ENCODE results near the gene KLF15. TPM values are rescaled to one million over a fixed set of nuclear protein-coding genes. Genes with fewer than 3 reads are reported as not detected.

KLF15 gene
- total RNA-seq: under 1 TPM; 0.18 to 0.28 (median 0.22) TPM

DNA sequence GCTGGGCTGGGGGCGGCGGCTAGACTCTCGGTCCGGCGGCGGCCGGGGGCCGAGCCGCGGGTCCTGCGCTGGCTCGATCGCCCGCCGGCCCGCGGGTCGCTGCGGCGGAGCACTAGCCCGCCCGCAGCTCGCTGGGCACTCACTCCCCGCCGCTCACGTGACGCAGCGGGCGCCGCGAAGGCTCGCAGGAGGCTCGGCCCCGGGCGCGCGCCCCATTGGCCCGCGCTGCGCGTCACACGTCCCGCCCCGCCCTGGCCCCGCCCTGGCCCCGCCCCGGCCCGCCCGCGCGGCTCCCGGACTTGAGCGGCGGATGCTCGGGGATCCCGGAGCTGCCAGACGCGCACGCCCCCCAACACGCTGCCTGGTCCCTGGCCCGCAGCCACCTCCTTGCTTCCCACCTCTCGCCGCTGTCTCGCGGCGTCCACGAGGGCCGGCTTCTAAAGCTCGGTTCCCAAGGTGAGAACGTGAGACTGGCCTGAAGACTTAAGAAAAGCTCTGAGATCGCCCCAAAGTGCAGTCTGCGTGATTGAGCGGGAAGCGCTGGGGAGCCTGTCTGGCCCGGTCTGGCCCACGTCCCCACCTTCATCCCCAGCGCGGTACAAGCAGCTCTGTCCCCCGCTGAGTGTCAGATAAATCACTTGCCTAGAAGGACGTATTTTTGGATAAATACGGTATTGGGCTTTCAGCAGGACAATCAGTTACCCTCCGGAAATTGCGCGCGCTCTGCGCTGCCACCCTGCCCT lies at the start of gene KLF15:
TSS of gene KLF15 (minus strand) at position 114 of the 743 bp plus-strand sequence. CDS start 4,486 bp downstream, outside the sequence.
- Mint-ChIP-seq H3K36me3 (ENCODE audit: insufficient read depth) (no peaks in the 10 kb centered on the region), H3K27me3 (ENCODE audit: low read depth) (peaks cover 55% of the 10 kb centered on the region), H3K4me3 (peak within 1 kb of the TSS; percentile 80), H3K4me1 (ENCODE audit: low read depth) (peaks cover 9% of the 10 kb centered on the region), H3K9me3 (no peaks in the 10 kb centered on the region)
- ATAC-seq (peak; percentile 94 to 96), DNase-seq (peak; percentile 62)

- H3K4me3 Mint-ChIP-seq: no peak overlapping the region
- no peaks in the 10 kb centered on the region for H3K4me1 Mint-ChIP-seq (ENCODE audit: low read depth)
- ATAC-seq (no peak), DNase-seq (no peak)
- H3K36me3 Mint-ChIP-seq (ENCODE audit: insufficient read depth): no peaks in the 10 kb centered on the region
- H3K9me3 Mint-ChIP-seq: peaks cover 4% of the 10 kb centered on the region
- peaks cover 26% of the 10 kb centered on the region for H3K27me3 Mint-ChIP-seq (ENCODE audit: low read depth)
These were observed 49.4 kb upstream of the KLF15 start for GRCh38 chr3:126406389-126407296.

DNA sequence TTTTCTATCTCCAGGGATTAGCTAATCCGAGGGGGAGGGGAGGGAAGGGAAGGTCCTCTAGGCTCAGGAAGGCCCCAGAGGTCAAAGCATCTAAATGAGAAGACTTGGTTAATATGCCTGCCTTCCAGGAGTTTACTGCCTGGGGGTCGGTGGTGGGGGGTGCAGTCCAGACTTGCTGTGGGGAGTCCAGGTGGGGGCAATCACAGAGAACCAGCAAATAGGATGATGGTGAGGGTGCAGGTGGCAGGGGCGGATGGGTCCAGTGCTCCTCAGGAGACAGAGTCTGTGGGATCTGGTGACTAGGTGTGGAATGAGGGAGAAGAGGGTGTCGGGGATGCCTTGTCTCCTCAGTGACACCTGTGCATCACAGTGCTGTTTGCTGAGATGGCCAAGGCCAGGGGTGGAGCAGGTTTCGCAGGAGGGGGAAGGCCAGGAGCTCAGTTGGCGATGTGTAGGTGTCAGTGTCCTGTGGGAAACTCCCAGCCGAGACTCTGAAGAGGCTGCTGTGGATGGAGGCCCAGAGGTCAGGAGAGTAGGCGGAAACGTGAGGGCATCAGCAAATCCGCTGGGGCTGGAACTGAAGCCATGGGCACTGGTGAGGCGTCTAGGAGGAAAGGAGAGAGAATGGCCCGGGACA lies 45.6 kb upstream of the KLF15 start:
- Mint-ChIP-seq H3K9me3 (no peaks in the 10 kb centered on the region), H3K4me1 (ENCODE audit: low read depth) (no peaks in the 10 kb centered on the region), H3K36me3 (ENCODE audit: insufficient read depth) (no peaks in the 10 kb centered on the region), H3K27me3 (ENCODE audit: low read depth) (peaks cover 18% of the 10 kb centered on the region), H3K4me3 (no peak overlapping the region)
- DNase-seq (no peak), ATAC-seq (no peak)

DNA sequence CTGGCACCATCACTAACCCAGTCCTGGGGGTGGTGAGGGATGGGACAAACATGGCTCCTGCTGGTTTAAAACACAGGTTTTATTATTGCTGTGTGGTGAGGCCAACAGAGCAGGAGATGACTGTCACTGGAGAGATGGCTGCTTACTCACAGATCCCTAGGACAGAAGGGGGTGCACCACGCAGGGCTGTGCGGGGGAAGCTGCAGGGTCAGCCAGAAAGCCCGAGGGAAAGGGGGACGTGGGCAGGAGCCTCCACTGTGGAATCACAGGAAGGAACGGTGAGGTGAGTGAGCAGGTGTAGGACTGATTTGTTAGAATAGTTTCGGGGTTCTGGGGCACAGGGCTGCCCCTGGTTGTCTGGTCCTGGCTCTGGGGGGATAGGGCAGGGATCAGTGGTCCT lies 45.0 kb upstream of the KLF15 start:
- ATAC-seq (no peak), DNase-seq (no peak)
- no peaks in the 10 kb centered on the region for H3K9me3 Mint-ChIP-seq

DNA sequence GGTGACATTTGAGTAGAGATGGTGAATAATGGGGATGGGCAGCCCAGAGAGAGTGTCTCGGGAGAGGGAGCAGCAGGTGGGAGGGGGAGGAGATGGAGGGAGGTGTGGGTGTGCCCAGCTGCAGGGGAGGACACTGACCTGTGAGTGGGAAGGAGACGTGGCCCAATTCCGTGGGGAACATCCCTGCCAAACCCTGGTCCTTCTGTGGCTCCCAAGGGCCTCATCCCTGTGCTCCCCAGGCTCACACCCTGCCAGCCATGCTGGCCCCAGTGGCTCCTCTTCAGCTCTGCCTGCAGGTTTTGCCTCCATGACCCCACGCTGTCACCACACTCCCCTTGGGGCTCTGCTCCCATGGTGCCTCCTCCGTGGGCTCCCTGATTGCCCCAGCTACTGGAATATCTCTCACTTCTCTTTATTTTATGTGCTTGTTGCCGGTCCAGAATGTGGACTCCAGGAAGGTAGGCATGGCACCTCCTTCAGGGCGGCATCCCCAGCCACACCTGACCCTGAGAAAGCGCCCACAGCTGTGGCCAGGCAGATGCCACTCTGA lies 44.5 kb upstream of the KLF15 start:
- Mint-ChIP-seq H3K27me3 (ENCODE audit: low read depth) (peaks cover 18% of the 10 kb centered on the region), H3K4me1 (ENCODE audit: low read depth) (no peaks in the 10 kb centered on the region), H3K36me3 (ENCODE audit: insufficient read depth) (no peaks in the 10 kb centered on the region), H3K9me3 (no peaks in the 10 kb centered on the region), H3K4me3 (no peak overlapping the region)
- ATAC-seq (no peak), DNase-seq (no peak)

More for the DNA sequence above, 45.0 kb upstream of the KLF15 start:
- H3K4me1 Mint-ChIP-seq (ENCODE audit: low read depth): no peaks in the 10 kb centered on the region
- H3K27me3 Mint-ChIP-seq (ENCODE audit: low read depth): peaks cover 18% of the 10 kb centered on the region
- H3K36me3 Mint-ChIP-seq (ENCODE audit: insufficient read depth): no peaks in the 10 kb centered on the region
- H3K4me3 Mint-ChIP-seq: no peak overlapping the region

DNA sequence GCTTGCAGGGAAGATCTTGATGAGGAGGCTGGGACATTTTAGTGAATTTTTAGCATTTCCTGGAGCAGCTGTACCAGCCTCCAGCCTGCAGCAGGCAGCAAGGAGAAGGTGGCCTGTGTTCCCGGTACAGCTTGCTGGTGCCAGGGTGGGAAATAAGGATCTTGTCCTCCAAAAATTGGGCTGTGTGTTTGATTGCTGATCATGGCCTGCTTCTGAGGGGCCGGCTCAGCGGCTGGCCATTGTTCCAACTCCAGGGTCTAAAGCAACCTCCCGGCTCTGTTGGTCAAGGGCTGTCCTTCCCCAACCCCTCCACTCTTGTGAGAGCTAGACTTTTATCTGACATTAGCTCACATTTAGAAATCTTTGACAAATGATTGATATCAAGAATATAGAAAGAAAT lies 42.5 kb upstream of the KLF15 start:
- DNase-seq: no peak
- peaks cover 20% of the 10 kb centered on the region for H3K27me3 Mint-ChIP-seq (ENCODE audit: low read depth)
- no peak overlapping the region for H3K4me3 Mint-ChIP-seq
- no peaks in the 10 kb centered on the region for H3K4me1 Mint-ChIP-seq (ENCODE audit: low read depth)
- no peaks in the 10 kb centered on the region for H3K9me3 Mint-ChIP-seq
- ATAC-seq: no peak
- H3K36me3 Mint-ChIP-seq (ENCODE audit: insufficient read depth): no peaks in the 10 kb centered on the region

- no peak for ATAC-seq
- Mint-ChIP-seq H3K9me3 (no peaks in the 10 kb centered on the region), H3K4me3 (no peak overlapping the region), H3K4me1 (ENCODE audit: low read depth) (no peaks in the 10 kb centered on the region), H3K27me3 (ENCODE audit: low read depth) (peaks cover 20% of the 10 kb centered on the region), H3K36me3 (ENCODE audit: insufficient read depth) (no peaks in the 10 kb centered on the region)
- DNase-seq: no peak
These were observed 42.1 kb upstream of the KLF15 start for GRCh38 chr3:126399351-126399735.

- peaks cover 26% of the 10 kb centered on the region for H3K27me3 Mint-ChIP-seq (ENCODE audit: low read depth)
- ATAC-seq (no peak), DNase-seq (no peak)
- no peaks in the 10 kb centered on the region for H3K4me1 Mint-ChIP-seq (ENCODE audit: low read depth)
- H3K36me3 Mint-ChIP-seq (ENCODE audit: insufficient read depth): no peaks in the 10 kb centered on the region
- H3K4me3 Mint-ChIP-seq: no peak overlapping the region
- no peaks in the 10 kb centered on the region for H3K9me3 Mint-ChIP-seq
These were observed 41.5 kb upstream of the KLF15 start for GRCh38 chr3:126398423-126399350.

- ATAC-seq (no peak), DNase-seq (no peak)
- Mint-ChIP-seq H3K36me3 (ENCODE audit: insufficient read depth) (no peaks in the 10 kb centered on the region), H3K27me3 (ENCODE audit: low read depth) (peaks cover 32% of the 10 kb centered on the region), H3K4me1 (ENCODE audit: low read depth) (no peaks in the 10 kb centered on the region), H3K9me3 (no peaks in the 10 kb centered on the region), H3K4me3 (no peak overlapping the region)
These were observed 40.6 kb upstream of the KLF15 start for GRCh38 chr3:126397610-126398422.

GRCh38 chr3:126396536-126396935 lies 39.3 kb upstream of the KLF15 start:
- Mint-ChIP-seq H3K9me3 (no peaks in the 10 kb centered on the region), H3K4me3 (no peak overlapping the region), H3K27me3 (ENCODE audit: low read depth) (peaks cover 37% of the 10 kb centered on the region), H3K4me1 (ENCODE audit: low read depth) (no peaks in the 10 kb centered on the region), H3K36me3 (ENCODE audit: insufficient read depth) (no peaks in the 10 kb centered on the region)
- ATAC-seq (no peak), DNase-seq (no peak)

GRCh38 chr3:126395846-126396513 lies 38.8 kb upstream of the KLF15 start:
- Mint-ChIP-seq H3K36me3 (ENCODE audit: insufficient read depth) (no peaks in the 10 kb centered on the region), H3K4me3 (no peak overlapping the region), H3K4me1 (ENCODE audit: low read depth) (no peaks in the 10 kb centered on the region), H3K9me3 (no peaks in the 10 kb centered on the region), H3K27me3 (ENCODE audit: low read depth) (peaks cover 40% of the 10 kb centered on the region)
- no peak for DNase-seq
- ATAC-seq: no peak

DNA sequence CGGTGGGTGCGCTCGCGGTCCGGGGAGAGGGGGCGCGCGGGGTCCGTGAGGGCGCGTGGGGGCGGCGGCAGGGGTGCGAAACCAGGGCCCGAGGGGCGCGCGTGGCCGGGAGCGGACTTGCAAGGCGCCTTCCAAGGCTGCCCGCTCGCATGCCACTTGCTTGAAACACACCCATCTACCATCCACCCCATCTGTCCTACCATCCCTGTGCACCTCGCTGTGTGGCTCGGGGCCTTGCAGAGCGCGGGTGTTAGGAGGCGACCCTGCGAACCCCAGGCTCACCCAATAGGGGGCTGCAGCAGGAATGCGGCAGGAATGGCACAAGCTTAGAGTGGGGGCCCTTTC lies 37.7 kb upstream of the KLF15 start:
- DNase-seq (no peak), ATAC-seq (no peak)
- H3K27me3 Mint-ChIP-seq (ENCODE audit: low read depth): peaks cover 49% of the 10 kb centered on the region
- H3K9me3 Mint-ChIP-seq: no peaks in the 10 kb centered on the region
- H3K36me3 Mint-ChIP-seq (ENCODE audit: insufficient read depth): no peaks in the 10 kb centered on the region
- no peaks in the 10 kb centered on the region for H3K4me1 Mint-ChIP-seq (ENCODE audit: low read depth)
- no peak overlapping the region for H3K4me3 Mint-ChIP-seq
